ENCODE results near the gene PCDHB12.
"Not testable (repeated sequence)": the region's sequence is repeated elsewhere in the genome, so short reads cannot be mapped to it uniquely, and the experiment has no call there.

Gene PCDHB12

DNA sequence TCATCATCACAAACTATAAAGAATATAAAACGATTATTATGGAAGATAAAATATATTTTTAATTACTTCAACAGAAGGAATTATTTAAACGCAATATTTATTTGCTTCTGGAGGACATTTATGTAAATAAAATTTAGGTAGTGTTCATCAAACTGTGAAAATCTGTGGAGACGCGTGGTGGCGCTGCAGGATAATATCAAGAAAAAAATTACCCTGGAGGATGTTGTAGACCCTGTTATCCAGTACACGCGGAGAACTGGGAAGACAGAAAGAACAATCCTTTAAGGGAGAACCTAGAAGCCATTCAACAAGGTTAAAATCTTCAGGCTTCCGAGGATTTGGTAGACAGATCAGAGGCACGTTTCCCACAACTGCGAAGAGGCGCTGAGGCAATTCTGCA, at the start of gene PCDHB12:
TSS of gene PCDHB12 (plus strand) at position 242 of the 400 bp plus-strand sequence. CDS start 189 bp downstream, outside the sequence.
- Histone ChIP-seq H3K27me3 (ENCODE audit: insufficient read depth, low read length, poor library complexity) (peaks cover 11% of the 10 kb centered on the region), H3K4me2 (ENCODE audit: insufficient read depth, low read length) (no peak within 1 kb of the TSS), H3K9ac (ENCODE audit: low read depth, low read length) (no peak within 1 kb of the TSS), H3K4me3 (ENCODE audit: low read depth in 1 of 2, low read length in 2 of 2) (no peak within 1 kb of the TSS), H3K9me3 (ENCODE audit: insufficient read depth, low read length, severe bottlenecking) (no peaks in the 10 kb centered on the region), H3K27ac (ENCODE audit: low read length) (no peak within 1 kb of the TSS), H3K36me3 (ENCODE audit: insufficient read depth, low read length) (no peaks in the 10 kb centered on the region), H3K79me2 (ENCODE audit: insufficient read depth, low read length) (no peaks in the 10 kb centered on the region), H2AFZ (ENCODE audit: low read depth, low read length) (no peak within 1 kb of the TSS), H3K4me1 (ENCODE audit: insufficient read depth, low read length) (no peaks in the 10 kb centered on the region), H4K20me1 (ENCODE audit: insufficient read depth, low read length) (no peaks in the 10 kb centered on the region)
- no peak for TF ChIP-seq EZH2 (IDR thresholded peaks at IDR 0.05; ENCODE audit: borderline replicate concordance, low read depth, low read length, severe bottlenecking)
- TF ChIP-seq, protein P1, sequence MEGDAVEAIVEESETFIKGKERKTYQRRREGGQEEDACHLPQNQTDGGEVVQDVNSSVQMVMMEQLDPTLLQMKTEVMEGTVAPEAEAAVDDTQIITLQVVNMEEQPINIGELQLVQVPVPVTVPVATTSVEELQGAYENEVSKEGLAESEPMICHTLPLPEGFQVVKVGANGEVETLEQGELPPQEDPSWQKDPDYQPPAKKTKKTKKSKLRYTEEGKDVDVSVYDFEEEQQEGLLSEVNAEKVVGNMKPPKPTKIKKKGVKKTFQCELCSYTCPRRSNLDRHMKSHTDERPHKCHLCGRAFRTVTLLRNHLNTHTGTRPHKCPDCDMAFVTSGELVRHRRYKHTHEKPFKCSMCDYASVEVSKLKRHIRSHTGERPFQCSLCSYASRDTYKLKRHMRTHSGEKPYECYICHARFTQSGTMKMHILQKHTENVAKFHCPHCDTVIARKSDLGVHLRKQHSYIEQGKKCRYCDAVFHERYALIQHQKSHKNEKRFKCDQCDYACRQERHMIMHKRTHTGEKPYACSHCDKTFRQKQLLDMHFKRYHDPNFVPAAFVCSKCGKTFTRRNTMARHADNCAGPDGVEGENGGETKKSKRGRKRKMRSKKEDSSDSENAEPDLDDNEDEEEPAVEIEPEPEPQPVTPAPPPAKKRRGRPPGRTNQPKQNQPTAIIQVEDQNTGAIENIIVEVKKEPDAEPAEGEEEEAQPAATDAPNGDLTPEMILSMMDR (IDR thresholded peaks at IDR 0.05; ENCODE audit: borderline replicate concordance, extremely low read depth, low read length, poor library complexity, severe bottlenecking) = peak; percentile 40
- DNase-seq (no peak), ATAC-seq (ENCODE audit: insufficient read depth, low read depth) (no peak)

DNA sequence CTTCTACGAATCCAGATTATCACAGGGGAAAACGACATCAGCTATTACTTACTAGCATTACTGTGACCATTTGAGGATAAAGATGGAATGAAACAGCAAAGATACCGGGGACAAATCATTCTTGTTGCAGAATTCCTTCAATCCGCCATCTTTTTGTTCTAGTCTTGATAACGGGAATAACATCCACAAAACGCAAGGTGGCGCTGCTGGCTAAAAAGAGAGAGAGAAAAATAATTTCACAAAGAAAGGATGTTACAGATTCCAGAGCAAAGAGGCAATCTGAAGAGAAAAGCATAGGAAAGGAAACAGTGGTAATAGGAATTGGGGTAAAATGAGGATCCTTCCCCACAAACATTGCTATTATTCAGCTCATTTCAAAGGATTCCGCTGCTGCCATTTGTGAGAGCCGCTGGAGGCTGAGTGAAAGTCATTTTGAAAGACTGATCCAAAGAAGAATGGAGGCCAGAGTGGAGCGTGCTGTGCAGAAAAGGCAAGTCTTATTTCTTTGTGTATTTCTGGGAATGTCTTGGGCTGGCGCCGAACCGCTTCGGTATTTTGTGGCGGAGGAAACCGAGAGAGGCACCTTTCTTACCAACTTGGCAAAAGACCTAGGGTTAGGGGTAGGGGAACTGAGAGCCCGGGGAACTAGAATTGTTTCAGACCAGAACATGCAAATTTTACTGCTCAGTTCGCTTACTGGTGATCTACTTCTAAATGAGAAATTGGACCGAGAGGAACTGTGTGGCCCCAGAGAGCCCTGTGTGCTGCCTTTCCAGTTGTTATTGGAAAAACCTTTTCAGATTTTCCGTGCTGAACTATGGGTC, 35.9 kb upstream of the PCDHB12 start, which contains the start of gene PCDHB7:
TSS of gene PCDHB7 (plus strand) at position 264 of the 824 bp plus-strand sequence. CDS start at position 456, 192 bp downstream.
- Histone ChIP-seq H3K79me2 (ENCODE audit: insufficient read depth, low read length) (no peaks in the 10 kb centered on the region), H3K9ac (ENCODE audit: low read depth, low read length) (no peak within 1 kb of the TSS), H3K36me3 (ENCODE audit: insufficient read depth, low read length) (no peaks in the 10 kb centered on the region), H3K4me1 (ENCODE audit: insufficient read depth, low read length) (no peaks in the 10 kb centered on the region), H2AFZ (ENCODE audit: low read depth, low read length) (peak within 1 kb of the TSS; percentile 42; the same call in 1 of the 2 replicates), H3K27me3 (ENCODE audit: insufficient read depth, low read length, poor library complexity) (peaks cover 8% of the 10 kb centered on the region), H4K20me1 (ENCODE audit: insufficient read depth, low read length) (no peaks in the 10 kb centered on the region), H3K27ac (ENCODE audit: low read length) (no peak within 1 kb of the TSS), H3K4me2 (ENCODE audit: insufficient read depth, low read length) (no peak within 1 kb of the TSS), H3K9me3 (ENCODE audit: insufficient read depth, low read length, severe bottlenecking) (no peaks in the 10 kb centered on the region), H3K4me3 (ENCODE audit: low read depth in 1 of 2, low read length in 2 of 2) (no peak within 1 kb of the TSS)
- ATAC-seq (ENCODE audit: insufficient read depth, low read depth) = no peak
- peak; percentile 42 for DNase-seq
- no peak for TF ChIP-seq EZH2 (IDR thresholded peaks at IDR 0.05; ENCODE audit: borderline replicate concordance, low read depth, low read length, severe bottlenecking)
- TF ChIP-seq, protein P1 (IDR thresholded peaks at IDR 0.05; ENCODE audit: borderline replicate concordance, extremely low read depth, low read length, poor library complexity, severe bottlenecking) = peak; percentile 73

DNA sequence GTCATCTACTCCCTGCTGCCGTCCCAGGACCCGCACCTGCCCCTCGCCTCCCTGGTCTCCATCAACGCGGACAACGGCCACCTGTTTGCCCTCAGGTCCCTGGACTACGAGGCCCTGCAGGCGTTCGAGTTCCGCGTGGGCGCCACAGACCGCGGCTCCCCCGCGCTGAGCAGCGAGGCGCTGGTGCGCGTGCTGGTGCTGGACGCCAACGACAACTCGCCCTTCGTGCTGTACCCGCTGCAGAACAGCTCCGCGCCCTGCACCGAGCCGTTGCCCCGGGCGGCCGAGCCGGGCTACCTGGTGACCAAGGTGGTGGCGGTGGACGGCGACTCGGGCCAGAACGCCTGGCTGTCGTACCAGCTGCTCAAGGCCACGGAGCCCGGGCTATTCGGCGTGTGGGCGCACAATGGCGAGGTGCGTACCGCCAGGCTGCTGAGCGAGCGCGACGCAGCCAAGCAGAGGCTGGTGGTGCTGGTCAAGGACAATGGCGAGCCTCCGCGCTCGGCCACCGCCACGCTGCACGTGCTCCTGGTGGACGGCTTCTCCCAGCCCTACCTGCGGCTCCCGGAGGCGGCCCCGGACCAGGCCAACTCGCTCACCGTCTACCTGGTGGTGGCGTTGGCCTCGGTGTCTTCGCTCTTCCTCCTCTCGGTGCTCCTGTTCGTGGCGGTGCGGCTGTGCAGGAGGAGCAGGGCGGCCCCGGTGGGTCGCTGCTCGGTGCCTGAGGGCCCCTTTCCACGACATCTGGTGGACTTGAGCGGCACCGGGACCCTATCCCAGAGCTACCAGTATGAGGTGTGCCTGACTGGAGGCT, 34.0 kb upstream of the PCDHB12 start:
- DNase-seq; H3K4me1 ChIP-seq (ENCODE audit: insufficient read depth, low read length); H3K27me3 ChIP-seq (ENCODE audit: insufficient read depth, low read length, poor library complexity); H2AFZ ChIP-seq (ENCODE audit: low read depth, low read length); ATAC-seq (ENCODE audit: insufficient read depth, low read depth); H3K36me3 ChIP-seq (ENCODE audit: insufficient read depth, low read length); H3K4me3 ChIP-seq (ENCODE audit: low read depth in 1 of 2, low read length in 2 of 2); H3K9ac ChIP-seq (ENCODE audit: low read depth, low read length); H3K4me2 ChIP-seq (ENCODE audit: insufficient read depth, low read length); H4K20me1 ChIP-seq (ENCODE audit: insufficient read depth, low read length); H3K9me3 ChIP-seq (ENCODE audit: insufficient read depth, low read length, severe bottlenecking); H3K79me2 ChIP-seq (ENCODE audit: insufficient read depth, low read length); H3K27ac ChIP-seq (ENCODE audit: low read length): not testable (repeated sequence)

DNA sequence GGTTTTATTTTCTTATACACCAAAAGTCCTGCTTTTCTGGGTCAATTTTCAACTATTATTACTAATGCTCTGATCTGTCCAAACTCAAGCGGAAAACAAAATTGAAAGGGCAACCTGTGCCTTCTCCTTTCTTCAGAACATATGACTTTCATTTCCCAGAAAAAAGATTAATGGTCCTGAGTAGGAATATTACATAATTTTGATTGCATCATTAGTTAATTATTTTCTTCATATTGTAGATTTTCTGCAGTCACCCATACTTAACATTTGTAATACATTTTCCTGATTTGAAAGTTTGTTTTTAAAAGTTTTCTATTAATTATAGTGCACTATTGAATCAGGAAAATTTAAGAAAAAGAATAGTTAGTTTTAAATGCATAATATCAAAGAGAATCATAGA, 32.6 kb upstream of the PCDHB12 start:
- H3K36me3 ChIP-seq (ENCODE audit: insufficient read depth, low read length) = no peaks in the 10 kb centered on the region
- no peaks in the 10 kb centered on the region for H3K4me1 ChIP-seq (ENCODE audit: insufficient read depth, low read length)
- DNase-seq = no peak
- H4K20me1 ChIP-seq (ENCODE audit: insufficient read depth, low read length) = no peaks in the 10 kb centered on the region
- no peak for ATAC-seq (ENCODE audit: insufficient read depth, low read depth)
- H3K27me3 ChIP-seq (ENCODE audit: insufficient read depth, low read length, poor library complexity) = peaks cover 8% of the 10 kb centered on the region
- H3K9ac ChIP-seq (ENCODE audit: low read depth, low read length) = no peak overlapping the region
- no peak overlapping the region for H3K27ac ChIP-seq (ENCODE audit: low read length)
- H2AFZ ChIP-seq (ENCODE audit: low read depth, low read length) = no peak overlapping the region
- H3K4me2 ChIP-seq (ENCODE audit: insufficient read depth, low read length) = no peak overlapping the region
- TF ChIP-seq EZH2 (IDR thresholded peaks at IDR 0.05; ENCODE audit: borderline replicate concordance, low read depth, low read length, severe bottlenecking) = no peak
- TF ChIP-seq, protein P1 (IDR thresholded peaks at IDR 0.05; ENCODE audit: borderline replicate concordance, extremely low read depth, low read length, poor library complexity, severe bottlenecking) = no peak
- H3K4me3 ChIP-seq (ENCODE audit: low read depth in 1 of 2, low read length in 2 of 2) = no peak overlapping the region
- H3K9me3 ChIP-seq (ENCODE audit: insufficient read depth, low read length, severe bottlenecking) = no peaks in the 10 kb centered on the region
- no peaks in the 10 kb centered on the region for H3K79me2 ChIP-seq (ENCODE audit: insufficient read depth, low read length)

DNA sequence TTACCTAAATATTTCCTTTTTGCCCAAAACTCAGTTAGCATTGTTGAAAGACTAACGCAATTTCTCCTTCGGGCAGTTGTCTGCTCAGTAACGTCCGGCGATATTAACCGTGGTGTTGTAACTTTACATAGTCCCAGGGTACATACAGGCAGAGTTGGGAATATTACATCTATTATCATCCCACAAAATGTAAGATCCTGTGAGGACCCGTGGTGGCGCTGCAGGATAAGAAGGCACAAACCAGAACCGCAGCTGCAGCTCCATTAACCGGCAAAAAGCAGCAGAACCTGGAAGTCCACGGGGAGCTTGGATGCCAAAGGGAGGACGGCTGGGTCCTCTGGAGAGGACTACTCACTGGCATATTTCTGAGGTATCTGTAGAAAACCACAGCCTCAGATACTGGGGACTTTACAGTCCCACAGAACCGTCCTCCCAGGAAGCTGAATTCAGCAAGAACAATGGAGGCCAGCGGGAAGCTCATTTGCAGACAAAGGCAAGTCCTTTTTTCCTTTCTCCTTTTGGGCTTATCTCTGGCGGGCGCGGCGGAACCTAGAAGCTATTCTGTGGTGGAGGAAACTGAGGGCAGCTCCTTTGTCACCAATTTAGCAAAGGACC, 30.8 kb upstream of the PCDHB12 start, which contains the start of gene PCDHB8:
TSS of gene PCDHB8 (plus strand) at position 214 of the 615 bp plus-strand sequence. CDS start at position 459, 245 bp downstream.
- H4K20me1 ChIP-seq (ENCODE audit: insufficient read depth, low read length); H3K27ac ChIP-seq (ENCODE audit: low read length); H3K27me3 ChIP-seq (ENCODE audit: insufficient read depth, low read length, poor library complexity); H3K9me3 ChIP-seq (ENCODE audit: insufficient read depth, low read length, severe bottlenecking); H3K4me2 ChIP-seq (ENCODE audit: insufficient read depth, low read length); H3K79me2 ChIP-seq (ENCODE audit: insufficient read depth, low read length); H3K9ac ChIP-seq (ENCODE audit: low read depth, low read length); H3K36me3 ChIP-seq (ENCODE audit: insufficient read depth, low read length); DNase-seq; H3K4me3 ChIP-seq (ENCODE audit: low read depth in 1 of 2, low read length in 2 of 2); H2AFZ ChIP-seq (ENCODE audit: low read depth, low read length); ATAC-seq (ENCODE audit: insufficient read depth, low read depth); H3K4me1 ChIP-seq (ENCODE audit: insufficient read depth, low read length): not testable (repeated sequence)

Data from DND-41 (cell line).